ENCODE results near the gene CATSPER1. TPM values are rescaled to one million over a fixed set of nuclear protein-coding genes. Genes with fewer than 3 reads are reported as not detected.

Gene CATSPER1
- total RNA-seq, 5 donors from 2014 or later (not counting 1 experiment from before 2014, with no cell fraction given) = not detected

GRCh38 chr11:66050581-66051231 lies 24.4 kb upstream of the CATSPER1 start:
- H3K27ac ChIP-seq (ENCODE audit: low read length) = peak overlapping the region; percentile 86
- peaks cover 30 to 40% (median 32%) of the 10 kb centered on the region in 3 donors for H3K4me1 Mint-ChIP-seq
- peaks cover 11 to 33% of the 10 kb centered on the region in 2 experiments for H3K4me1 ChIP-seq (ENCODE audit: control insufficient read depth in 1 of 2, extremely low read depth in 1 of 2, insufficient read depth in 2 of 2, low read length in 2 of 2)
- WGBS (ENCODE audit: insufficient coverage) = 100% methylated on average over 2 of the region's 5 CpGs
- H3K36me3 Mint-ChIP-seq = peaks cover 9% of the 10 kb centered on the region
- peaks cover 0 to 26% of the 10 kb centered on the region in 2 experiments for H3K27me3 ChIP-seq (replicated peaks in 1 of 2; ENCODE audit: control insufficient read depth in 2 of 2, extremely low read depth in 1 of 2, insufficient read depth in 2 of 2, low read length in 1 of 2)
- peaks cover 0 to 20% of the 10 kb centered on the region in 2 donors for H3K36me3 ChIP-seq (ENCODE audit: control insufficient read depth in 2 of 2, extremely low read depth in 1 of 2, insufficient read depth in 1 of 2, low read length in 1 of 2)
- no peak for DNase-seq
- H3K27me3 Mint-ChIP-seq = peaks cover 4 to 6% of the 10 kb centered on the region in 2 donors
- peak overlapping the region; percentile 97 to 100 (median 98) for H3K4me3 Mint-ChIP-seq
- CTCF ChIA-PET = no interaction called here
- H3K4me3 ChIP-seq (ENCODE audit: control insufficient read depth in 1 of 2, extremely low read depth in 1 of 2, low read length in 1 of 2) = no peak overlapping the region
- no peaks in the 10 kb centered on the region for H3K9me3 Mint-ChIP-seq
- POLR2A ChIA-PET = interaction anchor here in 1 of 2 donors (0.6 kb wide), 2 partner anchors 31 to 789 kb away, joined by 3 to 4 read pairs; no protein-coding TSS in a partner anchor
- no peak for ATAC-seq (replicated peaks in 1 of 4)
- H3K9me3 ChIP-seq = no peaks in the 10 kb centered on the region
- H3K27ac Mint-ChIP-seq = peak overlapping the region; percentile 88 to 92

- WGBS (ENCODE audit: insufficient coverage) = 48% methylated on average over 19 of the region's 39 CpGs
- Mint-ChIP-seq H3K27ac (no peak within 1 kb of the TSS), H3K4me1 (peaks cover 35 to 45% (median 36%) of the 10 kb centered on the region in 3 donors), H3K9me3 (no peaks in the 10 kb centered on the region), H3K36me3 (no peaks in the 10 kb centered on the region), H3K27me3 (peaks cover 4 to 6% of the 10 kb centered on the region in 2 donors), H3K4me3 (peak within 1 kb of the TSS in 1 of 3 donors; percentile 24)
- ATAC-seq (replicated peaks in 1 of 4) = no peak
- Histone ChIP-seq H3K27ac (ENCODE audit: low read length) (no peak within 1 kb of the TSS), H3K36me3 (ENCODE audit: control insufficient read depth in 2 of 2, extremely low read depth in 1 of 2, insufficient read depth in 1 of 2, low read length in 1 of 2) (peaks cover 0 to 6% of the 10 kb centered on the region in 2 donors), H3K9me3 (no peaks in the 10 kb centered on the region), H3K4me3 (ENCODE audit: control insufficient read depth in 1 of 2, extremely low read depth in 1 of 2, low read length in 1 of 2) (no peak within 1 kb of the TSS), H3K27me3 (replicated peaks in 1 of 2; ENCODE audit: control insufficient read depth in 2 of 2, extremely low read depth in 1 of 2, insufficient read depth in 2 of 2, low read length in 1 of 2) (peaks cover 0 to 26% of the 10 kb centered on the region in 2 experiments), H3K4me1 (ENCODE audit: control insufficient read depth in 1 of 2, extremely low read depth in 1 of 2, insufficient read depth in 2 of 2, low read length in 2 of 2) (peaks cover 11 to 42% of the 10 kb centered on the region in 2 experiments)
- DNase-seq = no peak
- POLR2A ChIA-PET = interaction anchor here in 1 of 2 donors (0.6 kb wide), 1 partner anchor 216 kb away, joined by 3 read pairs; no protein-coding TSS in a partner anchor
- CTCF ChIA-PET = no interaction called here
These were observed 22.5 kb upstream of the CATSPER1 start, which contains the start of gene GAL3ST3 for GRCh38 chr11:66048547-66049323. Gene GAL3ST3 (minus strand): TSS chr11:66049161. CDS start chr11:66045415, 3,746 bp downstream.

- Histone ChIP-seq H3K36me3 (ENCODE audit: control insufficient read depth in 2 of 2, extremely low read depth in 1 of 2, insufficient read depth in 1 of 2, low read length in 1 of 2) (no peaks in the 10 kb centered on the region), H3K4me1 (ENCODE audit: control insufficient read depth in 1 of 2, extremely low read depth in 1 of 2, insufficient read depth in 2 of 2, low read length in 2 of 2) (peaks cover 3 to 33% of the 10 kb centered on the region in 2 experiments), H3K4me3 (ENCODE audit: control insufficient read depth in 1 of 2, extremely low read depth in 1 of 2, low read length in 1 of 2) (no peak overlapping the region), H3K9me3 (no peaks in the 10 kb centered on the region), H3K27me3 (replicated peaks in 1 of 2; ENCODE audit: control insufficient read depth in 2 of 2, extremely low read depth in 1 of 2, insufficient read depth in 2 of 2, low read length in 1 of 2) (peaks cover 0 to 26% of the 10 kb centered on the region in 2 experiments), H3K27ac (ENCODE audit: low read length) (no peak overlapping the region)
- Mint-ChIP-seq H3K27ac (no peak overlapping the region), H3K36me3 (no peaks in the 10 kb centered on the region), H3K4me1 (peaks cover 27 to 37% (median 28%) of the 10 kb centered on the region in 3 donors), H3K4me3 (no peak overlapping the region), H3K9me3 (no peaks in the 10 kb centered on the region), H3K27me3 (peaks cover 4 to 6% of the 10 kb centered on the region in 2 donors)
- DNase-seq (no peak), ATAC-seq (replicated peaks in 1 of 4) (no peak)
- ChIA-PET POLR2A (no interaction called here), CTCF (no interaction called here)
- 92% methylated on average over 8 of the region's 11 CpGs for WGBS (ENCODE audit: insufficient coverage)
These were observed 21.5 kb upstream of the CATSPER1 start for GRCh38 chr11:66047541-66048365.

GRCh38 chr11:66046901-66047300 lies 20.6 kb upstream of the CATSPER1 start:
- Mint-ChIP-seq H3K9me3 (no peaks in the 10 kb centered on the region), H3K27ac (no peak overlapping the region), H3K4me3 (no peak overlapping the region), H3K4me1 (peaks cover 19 to 31% (median 20%) of the 10 kb centered on the region in 3 donors), H3K27me3 (peaks cover 4 to 6% of the 10 kb centered on the region in 2 donors), H3K36me3 (no peaks in the 10 kb centered on the region)
- no peak for DNase-seq
- WGBS (ENCODE audit: insufficient coverage) = no CpG with 5 or more reads among the region's 3 CpGs
- no peak for ATAC-seq (replicated peaks in 1 of 4)
- H3K4me3 ChIP-seq (ENCODE audit: control insufficient read depth in 1 of 2, extremely low read depth in 1 of 2, low read length in 1 of 2) = no peak overlapping the region
- H3K27me3 ChIP-seq (replicated peaks in 1 of 2; ENCODE audit: control insufficient read depth in 2 of 2, extremely low read depth in 1 of 2, insufficient read depth in 2 of 2, low read length in 1 of 2) = peaks cover 0 to 26% of the 10 kb centered on the region in 2 experiments
- H3K4me1 ChIP-seq (ENCODE audit: control insufficient read depth in 1 of 2, extremely low read depth in 1 of 2, insufficient read depth in 2 of 2, low read length in 2 of 2) = peaks cover 2 to 29% of the 10 kb centered on the region in 2 experiments
- POLR2A ChIA-PET = no interaction called here
- H3K27ac ChIP-seq (ENCODE audit: low read length) = no peak overlapping the region
- H3K36me3 ChIP-seq (ENCODE audit: control insufficient read depth in 2 of 2, extremely low read depth in 1 of 2, insufficient read depth in 1 of 2, low read length in 1 of 2) = no peaks in the 10 kb centered on the region
- H3K9me3 ChIP-seq = no peaks in the 10 kb centered on the region
- CTCF ChIA-PET = interaction anchor here in 1 of 2 donors (0.6 kb wide), 1 partner anchor 9 kb away, joined by 6 read pairs; no protein-coding TSS in a partner anchor

GRCh38 chr11:66045177-66045639 lies 18.9 kb upstream of the CATSPER1 start:
- Histone ChIP-seq H3K4me1 (ENCODE audit: control insufficient read depth in 1 of 2, extremely low read depth in 1 of 2, insufficient read depth in 2 of 2, low read length in 2 of 2) (peaks cover 2 to 18% of the 10 kb centered on the region in 2 experiments), H3K27ac (ENCODE audit: low read length) (no peak overlapping the region), H3K4me3 (ENCODE audit: control insufficient read depth in 1 of 2, extremely low read depth in 1 of 2, low read length in 1 of 2) (no peak overlapping the region), H3K27me3 (replicated peaks in 1 of 2; ENCODE audit: control insufficient read depth in 2 of 2, extremely low read depth in 1 of 2, insufficient read depth in 2 of 2, low read length in 1 of 2) (peaks cover 0 to 26% of the 10 kb centered on the region in 2 experiments), H3K9me3 (no peaks in the 10 kb centered on the region), H3K36me3 (ENCODE audit: control insufficient read depth in 2 of 2, extremely low read depth in 1 of 2, insufficient read depth in 1 of 2, low read length in 1 of 2) (no peaks in the 10 kb centered on the region)
- Mint-ChIP-seq H3K9me3 (no peaks in the 10 kb centered on the region), H3K36me3 (no peaks in the 10 kb centered on the region), H3K4me3 (no peak overlapping the region), H3K4me1 (peaks cover 11 to 21% (median 13%) of the 10 kb centered on the region in 3 donors), H3K27ac (peak overlapping the region in 1 of 2 donors; percentile 23), H3K27me3 (peaks cover 4 to 6% of the 10 kb centered on the region in 2 donors)
- ChIA-PET CTCF (interaction anchor here (0.6 to 2.0 kb wide), 13 partner anchors 11 to 824 kb away, joined by 3 to 11 read pairs (median 4); partner anchors contain the start of genes CCDC85B (in 1 of the 2) and PACS1 (in 1 of the 2)), POLR2A (interaction anchor here in 1 of 2 donors (0.5 kb wide), 1 partner anchor 613 kb away, joined by 3 read pairs; no protein-coding TSS in a partner anchor)
- WGBS (ENCODE audit: insufficient coverage) = 13% methylated on average over 8 of the region's 11 CpGs
- ATAC-seq (replicated peaks in 1 of 4) (peak; percentile 92 to 96 (median 94)), DNase-seq (peak; percentile 58 to 91 (median 78))

Data from T-cell (primary cell).